Upper lobe of left lung (tissue), 4 donors: ENCODE data around the gene FRY.

Source experiments
- CTCF ChIP-seq, 6 experiments: fragments of 450-650 bp in 4 of 6; fragments of 200-600 bp in 2 of 6; sonication (generic) in 2 of 6; IDR thresholded peaks; one replicate each; pipeline ENCODE4 v1.5.1; 2016 to 2019; ENCODE audit warnings: antibody characterized with exemption in 6 of 6
- EP300 ChIP-seq, 4 donors: sonication (generic); formaldehyde crosslinking; IDR thresholded peaks; one replicate each; pipeline ENCODE4 v1.5.1; 2017; ENCODE audit warnings: antibody characterized with exemption in 4 of 4, control low read depth in 2 of 4

- TF ChIP-seq CTCF (IDR thresholded peaks at IDR 0.05) (no peak), EP300 (IDR thresholded peaks at IDR 0.05) (no peak)
Observed at GRCh38 chr13:32298695-32299094, 267.1 kb downstream of the FRY start.
